HepG2 (cell line): ENCODE results near the gene FAM228A. TPM values are rescaled to one million over a fixed set of nuclear protein-coding genes. Genes with fewer than 3 reads are reported as not detected.

ENCODE experiments used
- HOXD1 ChIP-seq: sonication (generic); formaldehyde crosslinking; IDR thresholded peaks from 2 replicates; pipeline ENCODE4 v1.5.0; 2020; ENCODE audit warnings: missing genetic modification reagents
- MEIS2 ChIP-seq: sonication (generic); formaldehyde crosslinking; IDR thresholded peaks from 2 replicates; pipeline ENCODE4 v1.9.0; 2021; ENCODE audit warnings: mild to moderate bottlenecking, missing genetic modification reagents
- RAD51 ChIP-seq: fragments of 450-650 bp; IDR thresholded peaks from 2 replicates; pipeline ENCODE4 v1.6.1; 2016; ENCODE audit warnings: borderline replicate concordance
- TCF7L2 ChIP-seq: IDR thresholded peaks from 2 replicates; pipeline ENCODE4 v1.6.1; 2011; ENCODE audit warnings: mild to moderate bottlenecking, low read depth, low read length, moderate library complexity
- ZNF605 ChIP-seq: sonication (generic); formaldehyde crosslinking; IDR thresholded peaks from 2 replicates; pipeline ENCODE4 v1.8.0; 2022; ENCODE audit warnings: mild to moderate bottlenecking, missing genetic modification reagents
- ZNF83 ChIP-seq: sonication (generic); formaldehyde crosslinking; IDR thresholded peaks from 2 replicates; pipeline ENCODE4 v1.4.0; 2020; ENCODE audit warnings: missing genetic modification reagents, mild to moderate bottlenecking, borderline replicate concordance
- polyA plus RNA-seq, 8 experiments: library from polyadenylated mRNA; depleted of rRNA in 3 of 8; stranded (reverse) in 7 of 8; unstranded in 1 of 8; fragments of >200 nt; fragmentation: Illumina TruSeq in 4 of 8; extraction: Trizol in 4 of 8; gene quantifications; 2 replicates each; pipeline versions ENCODE4 v1.2.1 to v1.2.3, GENCODE V29; 2011 to 2016; ENCODE audit warnings: low read depth in 4 of 8, missing spikeins in 1 of 8, mixed read lengths in 1 of 8; ENCODE audit not compliant: insufficient read depth in 1 of 8
- total RNA-seq, 5 experiments: library from RNA; depleted of rRNA; stranded (reverse); fragments of >200 nt; fragmentation: Illumina TruSeq; extraction: Trizol; gene quantifications; 2 replicates each; pipeline ENCODE4 v1.2.3, GENCODE V29; 2016; ENCODE audit warnings: low read depth in 1 of 5
- TF ChIP-seq, protein P1 (sequence below): sonication (generic); formaldehyde crosslinking; IDR thresholded peaks from 2 replicates; pipeline ENCODE4 v1.5.1; 2020; ENCODE audit warnings: mild to moderate bottlenecking, missing genetic modification reagents, borderline replicate concordance
- TF ChIP-seq, protein P2 (sequence below): sonication (generic); formaldehyde crosslinking; IDR thresholded peaks from 2 replicates; pipeline ENCODE4 v1.8.1; 2023; ENCODE audit warnings: mild to moderate bottlenecking, missing genetic modification reagents
- TF ChIP-seq, protein P3 (sequence below): sonication (generic); formaldehyde crosslinking; IDR thresholded peaks from 2 replicates; pipeline ENCODE4 v1.4.0; 2020; ENCODE audit warnings: missing genetic modification reagents; ENCODE audit errors: not compliant biosample characterization

Gene FAM228A
- total and polyA plus RNA-seq, 2 of the 13 experiments (the other 11 are each of a cell fraction or from before 2014, with no cell fraction given) = not detected

DNA sequence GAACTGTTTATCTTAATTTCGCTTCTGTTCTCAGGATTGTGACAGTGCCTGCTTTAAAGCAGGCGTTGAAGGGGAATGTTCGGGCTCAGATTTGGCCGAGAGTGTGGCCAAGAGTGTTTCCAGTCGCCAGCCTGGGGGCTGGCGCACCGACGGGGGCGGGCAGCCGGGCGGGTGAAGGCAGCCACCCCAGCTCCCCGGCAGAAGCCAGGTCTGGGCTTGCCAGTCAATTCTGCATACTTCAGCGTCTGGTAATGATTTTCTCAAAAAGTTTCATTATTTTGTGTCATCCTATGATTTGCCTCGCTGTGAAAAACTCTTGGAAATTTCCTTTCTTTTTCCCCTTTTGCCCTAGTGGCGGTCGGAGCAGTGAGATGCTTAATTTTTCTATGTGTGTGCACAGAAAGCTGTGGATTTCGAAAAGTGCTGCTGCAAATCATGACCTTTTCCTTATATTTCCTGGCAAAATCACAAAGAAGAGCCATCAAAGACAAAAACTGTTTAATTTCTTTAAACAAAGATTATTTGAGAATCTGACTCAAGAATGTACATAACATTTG, 856 bp downstream of the FAM228A start (continued):
- TF ChIP-seq, protein P1, sequence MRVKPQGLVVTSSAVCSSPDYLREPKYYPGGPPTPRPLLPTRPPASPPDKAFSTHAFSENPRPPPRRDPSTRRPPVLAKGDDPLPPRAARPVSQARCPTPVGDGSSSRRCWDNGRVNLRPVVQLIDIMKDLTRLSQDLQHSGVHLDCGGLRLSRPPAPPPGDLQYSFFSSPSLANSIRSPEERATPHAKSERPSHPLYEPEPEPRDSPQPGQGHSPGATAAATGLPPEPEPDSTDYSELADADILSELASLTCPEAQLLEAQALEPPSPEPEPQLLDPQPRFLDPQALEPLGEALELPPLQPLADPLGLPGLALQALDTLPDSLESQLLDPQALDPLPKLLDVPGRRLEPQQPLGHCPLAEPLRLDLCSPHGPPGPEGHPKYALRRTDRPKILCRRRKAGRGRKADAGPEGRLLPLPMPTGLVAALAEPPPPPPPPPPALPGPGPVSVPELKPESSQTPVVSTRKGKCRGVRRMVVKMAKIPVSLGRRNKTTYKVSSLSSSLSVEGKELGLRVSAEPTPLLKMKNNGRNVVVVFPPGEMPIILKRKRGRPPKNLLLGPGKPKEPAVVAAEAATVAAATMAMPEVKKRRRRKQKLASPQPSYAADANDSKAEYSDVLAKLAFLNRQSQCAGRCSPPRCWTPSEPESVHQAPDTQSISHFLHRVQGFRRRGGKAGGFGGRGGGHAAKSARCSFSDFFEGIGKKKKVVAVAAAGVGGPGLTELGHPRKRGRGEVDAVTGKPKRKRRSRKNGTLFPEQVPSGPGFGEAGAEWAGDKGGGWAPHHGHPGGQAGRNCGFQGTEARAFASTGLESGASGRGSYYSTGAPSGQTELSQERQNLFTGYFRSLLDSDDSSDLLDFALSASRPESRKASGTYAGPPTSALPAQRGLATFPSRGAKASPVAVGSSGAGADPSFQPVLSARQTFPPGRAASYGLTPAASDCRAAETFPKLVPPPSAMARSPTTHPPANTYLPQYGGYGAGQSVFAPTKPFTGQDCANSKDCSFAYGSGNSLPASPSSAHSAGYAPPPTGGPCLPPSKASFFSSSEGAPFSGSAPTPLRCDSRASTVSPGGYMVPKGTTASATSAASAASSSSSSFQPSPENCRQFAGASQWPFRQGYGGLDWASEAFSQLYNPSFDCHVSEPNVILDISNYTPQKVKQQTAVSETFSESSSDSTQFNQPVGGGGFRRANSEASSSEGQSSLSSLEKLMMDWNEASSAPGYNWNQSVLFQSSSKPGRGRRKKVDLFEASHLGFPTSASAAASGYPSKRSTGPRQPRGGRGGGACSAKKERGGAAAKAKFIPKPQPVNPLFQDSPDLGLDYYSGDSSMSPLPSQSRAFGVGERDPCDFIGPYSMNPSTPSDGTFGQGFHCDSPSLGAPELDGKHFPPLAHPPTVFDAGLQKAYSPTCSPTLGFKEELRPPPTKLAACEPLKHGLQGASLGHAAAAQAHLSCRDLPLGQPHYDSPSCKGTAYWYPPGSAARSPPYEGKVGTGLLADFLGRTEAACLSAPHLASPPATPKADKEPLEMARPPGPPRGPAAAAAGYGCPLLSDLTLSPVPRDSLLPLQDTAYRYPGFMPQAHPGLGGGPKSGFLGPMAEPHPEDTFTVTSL (CRISPR knock-in tag) = no peak
- no peak for TF ChIP-seq RAD51
- no peak for TF ChIP-seq TCF7L2
- TF ChIP-seq ZNF605 (CRISPR knock-in tag) = no peak
- TF ChIP-seq, protein P2, sequence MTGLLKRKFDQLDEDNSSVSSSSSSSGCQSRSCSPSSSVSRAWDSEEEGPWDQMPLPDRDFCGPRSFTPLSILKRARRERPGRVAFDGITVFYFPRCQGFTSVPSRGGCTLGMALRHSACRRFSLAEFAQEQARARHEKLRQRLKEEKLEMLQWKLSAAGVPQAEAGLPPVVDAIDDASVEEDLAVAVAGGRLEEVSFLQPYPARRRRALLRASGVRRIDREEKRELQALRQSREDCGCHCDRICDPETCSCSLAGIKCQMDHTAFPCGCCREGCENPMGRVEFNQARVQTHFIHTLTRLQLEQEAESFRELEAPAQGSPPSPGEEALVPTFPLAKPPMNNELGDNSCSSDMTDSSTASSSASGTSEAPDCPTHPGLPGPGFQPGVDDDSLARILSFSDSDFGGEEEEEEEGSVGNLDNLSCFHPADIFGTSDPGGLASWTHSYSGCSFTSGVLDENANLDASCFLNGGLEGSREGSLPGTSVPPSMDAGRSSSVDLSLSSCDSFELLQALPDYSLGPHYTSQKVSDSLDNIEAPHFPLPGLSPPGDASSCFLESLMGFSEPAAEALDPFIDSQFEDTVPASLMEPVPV (CRISPR knock-in tag) = no peak
- TF ChIP-seq, protein P3, sequence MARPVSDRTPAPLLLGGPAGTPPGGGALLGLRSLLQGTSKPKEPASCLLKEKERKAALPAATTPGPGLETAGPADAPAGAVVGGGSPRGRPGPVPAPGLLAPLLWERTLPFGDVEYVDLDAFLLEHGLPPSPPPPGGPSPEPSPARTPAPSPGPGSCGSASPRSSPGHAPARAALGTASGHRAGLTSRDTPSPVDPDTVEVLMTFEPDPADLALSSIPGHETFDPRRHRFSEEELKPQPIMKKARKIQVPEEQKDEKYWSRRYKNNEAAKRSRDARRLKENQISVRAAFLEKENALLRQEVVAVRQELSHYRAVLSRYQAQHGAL (CRISPR knock-in tag) = no peak
- no peak for TF ChIP-seq HOXD1 (CRISPR knock-in tag)
- no peak for TF ChIP-seq MEIS2 (CRISPR knock-in tag)
- no peak for TF ChIP-seq ZNF83 (CRISPR knock-in tag)
